Measurements from ENCODE around the gene IDI2. TPM values are rescaled to one million over a fixed set of nuclear protein-coding genes. Genes with fewer than 3 reads are reported as not detected.
"Not testable (repeated sequence)": the region's sequence is repeated elsewhere in the genome, so short reads cannot be mapped to it uniquely, and the experiment has no call there.

Gene IDI2
- total and polyA plus RNA-seq, 8 donors = 0.14 to 0.15 TPM; not detected in 6

- H3K36me3 ChIP-seq = peaks cover 0 to 6% (median under 1%) of the 10 kb centered on the region in 3 donors
- intact Hi-C loops (cut with DNase I) = no loop called here
- no peak for FAIRE-seq
- WGBS, 2 donors = 88 to 89% methylated on average over 10 of the region's 10 CpGs
- no peaks in the 10 kb centered on the region for H3K27me3 ChIP-seq
- H3K4me1 ChIP-seq = no peaks in the 10 kb centered on the region
- TF ChIP-seq CTCF (IDR thresholded peaks at IDR 0.05) = no peak
- DNase-seq = no peak
- no peaks in the 10 kb centered on the region for H3K9me3 ChIP-seq
- no peak overlapping the region for H3K4me3 ChIP-seq
- ATAC-seq = no peak
- no peak overlapping the region for H3K27ac ChIP-seq
These were observed 43.0 kb upstream of the IDI2 start for GRCh38 chr10:1068380-1069361.

GRCh38 chr10:1066734-1067133, 41.1 kb upstream of the IDI2 start:
- intact Hi-C loops (cut with DNase I); H3K36me3 ChIP-seq; ATAC-seq; H3K4me3 ChIP-seq; H3K4me1 ChIP-seq; H3K9me3 ChIP-seq; DNase-seq; FAIRE-seq; H3K27me3 ChIP-seq; H3K27ac ChIP-seq: not testable (repeated sequence)
- 87 to 89% methylated on average over 8 of the region's 8 CpGs for WGBS, 2 donors

GRCh38 chr10:1064964-1065247, 39.2 kb upstream of the IDI2 start:
- intact Hi-C loops (cut with DNase I) = no loop called here

GRCh38 chr10:1063232-1063865, 37.7 kb upstream of the IDI2 start:
- WGBS, 2 donors = 83 to 91% methylated on average over 7 of the region's 7 CpGs
- peaks cover 0 to 2% (median 1%) of the 10 kb centered on the region in 3 donors for H3K4me1 ChIP-seq
- H3K27me3 ChIP-seq = no peaks in the 10 kb centered on the region
- FAIRE-seq (no peak), ATAC-seq (no peak), DNase-seq (no peak)
- no peak for TF ChIP-seq CTCF (IDR thresholded peaks at IDR 0.05)
- no peak overlapping the region for H3K4me3 ChIP-seq
- peaks cover 0 to 4% (median 0%) of the 10 kb centered on the region in 3 donors for H3K36me3 ChIP-seq
- H3K27ac ChIP-seq = no peak overlapping the region
- intact Hi-C loops (cut with DNase I) = no loop called here
- H3K9me3 ChIP-seq = no peaks in the 10 kb centered on the region

More at GRCh38 chr10:1064964-1065247, 39.2 kb upstream of the IDI2 start:
- Histone ChIP-seq H3K4me1 (no peaks in the 10 kb centered on the region), H3K4me3 (no peak overlapping the region), H3K27ac (no peak overlapping the region), H3K36me3 (peaks cover 0 to 4% (median 0%) of the 10 kb centered on the region in 3 donors), H3K9me3 (no peaks in the 10 kb centered on the region), H3K27me3 (no peaks in the 10 kb centered on the region)
- ATAC-seq (no peak), DNase-seq (no peak), FAIRE-seq (no peak)
- WGBS, 2 donors = 89 to 94% methylated on average over 4 of the region's 4 CpGs
- TF ChIP-seq CTCF (IDR thresholded peaks at IDR 0.05) = no peak

- Histone ChIP-seq H3K4me1 (peaks cover 6 to 10% (median 8%) of the 10 kb centered on the region in 3 donors), H3K27me3 (no peaks in the 10 kb centered on the region), H3K27ac (no peak overlapping the region), H3K36me3 (peaks cover 0 to 4% (median 0%) of the 10 kb centered on the region in 3 donors), H3K4me3 (no peak overlapping the region), H3K9me3 (no peaks in the 10 kb centered on the region)
- intact Hi-C loops (cut with DNase I) = no loop called here
- no peak for FAIRE-seq
- DNase-seq = no peak
- 84 to 87% methylated on average over 7 of the region's 7 CpGs for WGBS, 2 donors
- TF ChIP-seq CTCF (IDR thresholded peaks at IDR 0.05) = no peak
- no peak for ATAC-seq
These were observed 36.5 kb upstream of the IDI2 start for GRCh38 chr10:1061930-1062774.

All from pancreas (tissue), 10 donors.